Lung (tissue), 12 donors: Measurements from ENCODE around the gene FZD10. TPM values are rescaled to one million over a fixed set of nuclear protein-coding genes. Genes with fewer than 3 reads are reported as not detected.

ENCODE experiments used
- ATAC-seq: fragments of 200-7000 bp; cut with Tn5 transposase; one replicate; pipeline ENCODE4 v1.9.1; 2020; ENCODE audit warnings: moderate number of reproducible peaks; ENCODE audit not compliant: insufficient read depth, low FRiP score
- DNase-seq, 3 donors: peaks; one replicate each; pipeline ENCODE4 v3.0.0-alpha.2; 2013 to 2017
- H3K27ac ChIP-seq, 2 donors: one replicate each; pipeline ENCODE4 v1.5.1; 2013; ENCODE audit warnings: mild to moderate bottlenecking in 2 of 2, moderate library complexity in 2 of 2, control low read depth in 1 of 2, inconsistent platforms in 1 of 2, low read depth in 1 of 2, low read length in 1 of 2
- H3K27me3 ChIP-seq, 3 donors: one replicate each; pipeline ENCODE4 v1.5.1; 2013; ENCODE audit warnings: low read length in 2 of 3; ENCODE audit not compliant: control insufficient read depth in 3 of 3, insufficient read depth in 3 of 3
- H3K36me3 ChIP-seq, 4 donors: one replicate each; pipeline ENCODE4 v1.5.1; 2013; ENCODE audit warnings: low read length in 4 of 4, mild to moderate bottlenecking in 1 of 4, moderate library complexity in 1 of 4; ENCODE audit not compliant: control insufficient read depth in 4 of 4, insufficient read depth in 4 of 4
- H3K4me1 ChIP-seq, 5 donors: one replicate each; pipeline ENCODE4 v1.5.1; 2013; ENCODE audit warnings: low read length in 5 of 5, mild to moderate bottlenecking in 2 of 5, moderate library complexity in 1 of 5; ENCODE audit not compliant: control insufficient read depth in 5 of 5, insufficient read depth in 5 of 5
- H3K4me3 ChIP-seq: one replicate; pipeline ENCODE4 v1.5.1; 2013; ENCODE audit warnings: mild to moderate bottlenecking, control low read depth, moderate library complexity
- H3K9ac ChIP-seq, 2 donors: one replicate each; pipeline ENCODE4 v1.5.1; 2013; ENCODE audit warnings: low read length in 2 of 2, control low read depth in 1 of 2; ENCODE audit not compliant: insufficient read depth in 1 of 2
- H3K9me3 ChIP-seq, 4 donors: one replicate each; pipeline ENCODE4 v1.5.1; 2013; ENCODE audit warnings: low read length in 3 of 4, mild to moderate bottlenecking in 1 of 4, moderate library complexity in 1 of 4; ENCODE audit not compliant: control insufficient read depth in 4 of 4, insufficient read depth in 3 of 4
- CTCF ChIP-seq: IDR thresholded peaks from 2 replicates; pipeline ENCODE4 v1.5.1; 2012; ENCODE audit warnings: mild to moderate bottlenecking; ENCODE audit errors: control extremely low read depth, extremely low read depth
- WGBS, 2 donors: extraction: QIAGEN DNeasy Blood & Tissue Kit; methylation state at CpG; one replicate each; pipeline ENCODE4 v1.1.7; 2013; 5-methylcytosine and 5-hydroxymethylcytosine counted together
- polyA plus RNA-seq, 2 donors: library from polyadenylated mRNA; stranded (reverse); fragments of 200-250 nt; gene quantifications; one replicate each; pipeline ENCODE4 v1.2.1, GENCODE V29; 2013
- total RNA-seq, 2 donors: library from RNA; depleted of rRNA in 1 of 2; stranded (reverse); fragments of >200 nt in 1 of 2; gene quantifications; one replicate each; pipeline ENCODE4 v1.2.1, GENCODE V29; 2014 to 2021
- donor health status: control.
- donor health status: control.
- donor health status: Bipolar disorder and iron deficiency.
- donor health status: healthy.
- donor health status: DM: yes; HTN: yes; CAD: no.

FZD10 gene
- total and polyA plus RNA-seq, 4 donors, result 0.49 to 1.8 (median 1.1) TPM

- Histone ChIP-seq H3K4me3 (no peak overlapping the region), H3K4me1 (peaks cover 0 to 4% (median 0%) of the 10 kb centered on the region in 5 donors), H3K27ac (no peak overlapping the region), H3K9ac (no peak overlapping the region), H3K27me3 (peaks cover 2 to 62% (median 26%) of the 10 kb centered on the region in 3 donors), H3K9me3 (peaks cover 0 to 1% (median 0%) of the 10 kb centered on the region in 4 donors), H3K36me3 (no peaks in the 10 kb centered on the region)
- no peak for DNase-seq
- TF ChIP-seq CTCF, result no peak
- ATAC-seq, result no peak
- 82 to 88% methylated on average over 10 of the region's 10 CpGs for WGBS, 2 donors
These were observed 6.7 kb upstream of the FZD10 start for GRCh38 chr12:130155416-130156073.

GRCh38 chr12:130156652-130157275 is 5.5 kb upstream of the FZD10 start:
- no peak for TF ChIP-seq CTCF
- Histone ChIP-seq H3K4me1 (peaks cover 0 to 14% (median 0%) of the 10 kb centered on the region in 5 donors), H3K27me3 (peaks cover 7 to 66% (median 26%) of the 10 kb centered on the region in 3 donors), H3K4me3 (no peak overlapping the region), H3K27ac (no peak overlapping the region), H3K36me3 (no peaks in the 10 kb centered on the region), H3K9me3 (no peaks in the 10 kb centered on the region), H3K9ac (no peak overlapping the region)
- 73 to 78% methylated on average over 13 of the region's 13 CpGs for WGBS, 2 donors
- DNase-seq (no peak), ATAC-seq (no peak)

GRCh38 chr12:130157998-130158753 is 4.1 kb upstream of the FZD10 start:
- H3K9ac ChIP-seq, result no peak overlapping the region
- H3K4me3 ChIP-seq, result no peak overlapping the region
- DNase-seq, result no peak
- H3K36me3 ChIP-seq, result no peaks in the 10 kb centered on the region
- H3K27ac ChIP-seq, result no peak overlapping the region
- H3K4me1 ChIP-seq, result peaks cover 0 to 20% (median 0%) of the 10 kb centered on the region in 5 donors
- TF ChIP-seq CTCF, result no peak
- H3K27me3 ChIP-seq, result peaks cover 21 to 65% (median 29%) of the 10 kb centered on the region in 3 donors
- no peak for ATAC-seq
- 26 to 36% methylated on average over 15 of the region's 15 CpGs for WGBS, 2 donors
- H3K9me3 ChIP-seq, result peaks cover 0 to 4% (median 0%) of the 10 kb centered on the region in 4 donors
